PFSK-1 (cell line): ENCODE results near the gene HECTD4.

Source experiments
- FOXP2 ChIP-seq: optimal IDR thresholded peaks from 2 replicates; pipeline ENCODE3; 2011; ENCODE audit warnings: borderline replicate concordance, control low read depth, inconsistent platforms; ENCODE audit not compliant: insufficient read depth; ENCODE audit errors: extremely low read length, extremely low read depth
- POLR2AphosphoS5 ChIP-seq: IDR thresholded peaks from 2 replicates; pipeline ENCODE4 v1.6.1; 2012; ENCODE audit warnings: low read depth, mild to moderate bottlenecking, control low read depth, low read length, moderate library complexity
- SIN3A ChIP-seq: IDR thresholded peaks from 2 replicates; pipeline ENCODE4 v1.6.1; 2012; ENCODE audit warnings: mild to moderate bottlenecking, low read length, moderate library complexity, borderline replicate concordance; ENCODE audit not compliant: insufficient read depth
- TAF1 ChIP-seq: IDR thresholded peaks from 2 replicates; pipeline ENCODE4 v1.6.1; 2012; ENCODE audit warnings: low read length, control low read depth, borderline replicate concordance; ENCODE audit not compliant: insufficient read depth
- TF ChIP-seq, protein P1 (sequence below), 2 experiments: IDR thresholded peaks; 2 replicates each; pipeline versions ENCODE4 v1.6.1 to v1.8.0; 2011 to 2012; ENCODE audit warnings: low read depth in 2 of 2, low read length in 2 of 2, control low read depth in 1 of 2, inconsistent platforms in 1 of 2, mild to moderate bottlenecking in 1 of 2, moderate library complexity in 1 of 2; ENCODE audit not compliant: insufficient read depth in 1 of 2

Gene HECTD4

DNA sequence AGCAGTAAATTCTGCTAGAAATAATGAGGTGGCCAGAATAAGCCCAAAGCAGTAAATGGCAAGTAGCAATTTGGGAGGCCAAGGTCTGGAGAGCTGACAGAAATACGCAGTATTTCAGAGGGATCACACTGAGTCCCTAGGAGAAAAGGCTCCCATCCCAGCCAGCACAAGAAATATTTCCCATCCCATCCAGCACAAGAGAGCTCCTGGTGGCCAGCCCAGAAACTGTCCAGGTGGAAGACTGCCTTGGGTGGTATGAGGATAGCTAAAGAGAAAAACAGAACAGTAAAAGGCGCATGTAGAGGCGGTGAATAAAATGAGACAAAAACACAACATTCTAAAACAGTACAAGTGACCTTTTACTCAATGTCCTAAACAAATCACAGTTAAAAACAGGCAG lies 120.7 kb downstream of the HECTD4 start:
- no peak for TF ChIP-seq TAF1
- TF ChIP-seq, protein P1, sequence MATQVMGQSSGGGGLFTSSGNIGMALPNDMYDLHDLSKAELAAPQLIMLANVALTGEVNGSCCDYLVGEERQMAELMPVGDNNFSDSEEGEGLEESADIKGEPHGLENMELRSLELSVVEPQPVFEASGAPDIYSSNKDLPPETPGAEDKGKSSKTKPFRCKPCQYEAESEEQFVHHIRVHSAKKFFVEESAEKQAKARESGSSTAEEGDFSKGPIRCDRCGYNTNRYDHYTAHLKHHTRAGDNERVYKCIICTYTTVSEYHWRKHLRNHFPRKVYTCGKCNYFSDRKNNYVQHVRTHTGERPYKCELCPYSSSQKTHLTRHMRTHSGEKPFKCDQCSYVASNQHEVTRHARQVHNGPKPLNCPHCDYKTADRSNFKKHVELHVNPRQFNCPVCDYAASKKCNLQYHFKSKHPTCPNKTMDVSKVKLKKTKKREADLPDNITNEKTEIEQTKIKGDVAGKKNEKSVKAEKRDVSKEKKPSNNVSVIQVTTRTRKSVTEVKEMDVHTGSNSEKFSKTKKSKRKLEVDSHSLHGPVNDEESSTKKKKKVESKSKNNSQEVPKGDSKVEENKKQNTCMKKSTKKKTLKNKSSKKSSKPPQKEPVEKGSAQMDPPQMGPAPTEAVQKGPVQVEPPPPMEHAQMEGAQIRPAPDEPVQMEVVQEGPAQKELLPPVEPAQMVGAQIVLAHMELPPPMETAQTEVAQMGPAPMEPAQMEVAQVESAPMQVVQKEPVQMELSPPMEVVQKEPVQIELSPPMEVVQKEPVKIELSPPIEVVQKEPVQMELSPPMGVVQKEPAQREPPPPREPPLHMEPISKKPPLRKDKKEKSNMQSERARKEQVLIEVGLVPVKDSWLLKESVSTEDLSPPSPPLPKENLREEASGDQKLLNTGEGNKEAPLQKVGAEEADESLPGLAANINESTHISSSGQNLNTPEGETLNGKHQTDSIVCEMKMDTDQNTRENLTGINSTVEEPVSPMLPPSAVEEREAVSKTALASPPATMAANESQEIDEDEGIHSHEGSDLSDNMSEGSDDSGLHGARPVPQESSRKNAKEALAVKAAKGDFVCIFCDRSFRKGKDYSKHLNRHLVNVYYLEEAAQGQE (IDR thresholded peaks at IDR 0.05; ENCODE audit: insufficient read depth in 1 of 2, low read depth in 2 of 2, low read length in 2 of 2), result no peak
- no peak for TF ChIP-seq SIN3A
- TF ChIP-seq POLR2AphosphoS5, result no peak
- TF ChIP-seq FOXP2, result no peak

DNA sequence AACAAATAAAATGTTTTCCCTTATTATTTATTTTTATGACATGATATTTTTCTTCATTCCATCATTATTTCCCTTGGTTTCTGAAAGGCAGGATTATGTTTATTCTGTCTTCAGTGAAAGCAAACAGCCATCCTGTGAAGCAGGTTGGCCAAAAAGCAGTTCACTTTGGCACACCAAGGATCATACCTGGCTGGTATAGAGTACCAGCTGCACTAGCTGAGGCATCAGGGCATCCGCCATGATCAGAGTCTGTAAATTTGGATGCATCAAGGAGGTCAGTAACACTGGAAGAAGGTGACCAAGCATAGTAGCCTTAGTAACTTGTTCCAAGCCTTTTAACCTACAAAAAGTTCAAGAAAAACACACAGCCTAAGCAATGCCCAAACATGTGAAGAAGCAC lies 123.3 kb downstream of the HECTD4 start:
- TF ChIP-seq FOXP2, result no peak
- TF ChIP-seq, protein P1 (IDR thresholded peaks at IDR 0.05; ENCODE audit: insufficient read depth in 1 of 2, low read depth in 2 of 2, low read length in 2 of 2), result no peak
- TF ChIP-seq POLR2AphosphoS5, result no peak
- TF ChIP-seq SIN3A, result no peak
- TF ChIP-seq TAF1, result no peak

DNA sequence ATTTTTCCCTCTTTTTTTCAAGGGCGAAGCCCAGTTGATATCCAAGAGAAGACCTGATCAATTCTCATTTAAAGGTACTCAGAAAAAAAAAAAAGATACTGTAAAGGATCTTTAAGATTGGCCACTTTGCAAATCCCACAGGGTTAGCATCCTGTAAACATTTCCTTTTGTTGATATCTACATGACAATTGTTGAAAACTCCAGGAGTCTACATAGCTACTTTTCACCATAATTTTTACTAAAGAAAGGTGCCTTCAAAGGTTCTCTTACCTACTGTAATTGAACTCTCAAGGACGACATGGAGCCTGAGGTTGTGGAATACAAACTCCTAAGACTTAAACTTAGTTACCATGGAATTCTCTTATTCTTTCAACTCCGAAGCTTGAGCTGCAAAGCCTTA lies 125.5 kb downstream of the HECTD4 start:
- no peak for TF ChIP-seq SIN3A
- no peak for TF ChIP-seq FOXP2

DNA sequence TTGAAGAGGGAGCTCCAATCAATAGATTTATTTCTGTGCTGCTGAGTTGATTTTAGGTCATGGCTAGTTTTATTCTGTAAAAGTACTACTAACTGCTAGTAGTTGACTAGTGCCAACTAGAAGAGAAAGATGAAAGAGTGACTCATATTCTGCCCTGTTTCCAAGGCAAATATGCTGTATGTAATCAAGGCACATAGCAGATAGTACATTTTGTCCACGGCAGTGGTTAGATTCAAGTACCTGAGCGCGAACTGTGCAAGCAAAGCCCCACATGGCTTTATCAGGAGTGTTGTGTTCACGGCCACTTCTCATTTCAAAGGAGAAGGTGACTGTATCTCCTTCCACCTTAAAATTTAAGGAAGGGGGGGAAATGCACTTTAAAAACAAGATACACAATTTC lies 130.0 kb downstream of the HECTD4 start:
- TF ChIP-seq TAF1, result no peak
- no peak for TF ChIP-seq FOXP2
- TF ChIP-seq, protein P1 (IDR thresholded peaks at IDR 0.05; ENCODE audit: insufficient read depth in 1 of 2, low read depth in 2 of 2, low read length in 2 of 2), result no peak
- TF ChIP-seq POLR2AphosphoS5, result no peak
- no peak for TF ChIP-seq SIN3A

DNA sequence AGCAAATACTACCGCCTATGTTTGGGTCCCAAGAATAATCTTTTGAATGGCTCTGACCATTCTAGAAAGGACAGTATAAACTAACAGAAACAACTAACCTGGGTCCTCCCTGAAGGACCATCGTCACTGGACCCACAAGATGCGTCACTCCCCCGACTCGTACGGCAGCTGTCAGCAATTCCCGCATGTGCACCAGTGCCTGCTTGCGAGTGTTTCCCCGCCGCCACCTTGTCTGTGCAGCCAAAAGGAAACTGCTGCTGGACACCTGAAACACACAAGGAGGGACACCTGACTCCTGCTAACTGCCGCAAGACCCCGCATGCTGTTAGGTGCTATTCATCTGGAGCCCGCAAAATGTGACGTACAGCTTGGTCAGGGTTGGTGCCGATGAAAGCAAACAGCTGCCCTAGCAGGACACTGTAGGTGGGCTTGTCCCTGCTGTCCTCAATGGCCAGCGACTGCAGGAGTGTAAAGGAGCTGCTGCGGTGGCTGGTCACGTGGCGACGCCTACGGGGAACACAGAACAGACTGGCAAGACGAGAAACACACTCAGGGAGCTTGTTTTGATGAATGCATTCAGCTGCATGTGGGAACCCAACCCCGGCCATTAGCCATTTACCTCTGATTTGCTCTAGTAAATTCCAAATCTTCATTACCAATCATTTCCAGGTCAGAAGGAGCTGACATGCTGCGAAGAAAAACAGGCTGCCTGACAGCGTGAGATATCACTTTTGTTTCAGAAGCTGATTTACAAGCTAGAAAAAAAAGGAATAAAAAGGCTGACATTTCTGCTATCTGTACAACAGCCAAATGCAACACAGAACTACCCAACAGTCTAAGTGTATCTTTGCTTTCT lies 138.7 kb downstream of the HECTD4 start:
- TF ChIP-seq FOXP2 (no peak), POLR2AphosphoS5 (no peak), SIN3A (no peak), TAF1 (no peak)
- TF ChIP-seq, protein P1 (IDR thresholded peaks at IDR 0.05; ENCODE audit: insufficient read depth in 1 of 2, low read depth in 2 of 2, low read length in 2 of 2), result no peak
